GM18507 (cell line): ENCODE data around the gene HOMER2.
A peak's percentile ranks its signal among the peaks of the same experiment; 100 is the strongest.
"Not testable (repeated sequence)": the region's sequence is repeated elsewhere in the genome, so short reads cannot be mapped to it uniquely, and the experiment has no call there.

ENCODE experiments used
- DNase-seq: peaks from one replicate; pipeline ENCODE4 v3.0.0; 2011; ENCODE audit warnings: low read depth; ENCODE audit not compliant: insufficient read length; ENCODE audit errors: extremely low spot score
- FAIRE-seq: peaks from 2 replicates; lab custom pipeline; 2011; peaks lifted over from hg19 to GRCh38; lab: Jason Lieb, UNC

The HOMER2 gene

DNA sequence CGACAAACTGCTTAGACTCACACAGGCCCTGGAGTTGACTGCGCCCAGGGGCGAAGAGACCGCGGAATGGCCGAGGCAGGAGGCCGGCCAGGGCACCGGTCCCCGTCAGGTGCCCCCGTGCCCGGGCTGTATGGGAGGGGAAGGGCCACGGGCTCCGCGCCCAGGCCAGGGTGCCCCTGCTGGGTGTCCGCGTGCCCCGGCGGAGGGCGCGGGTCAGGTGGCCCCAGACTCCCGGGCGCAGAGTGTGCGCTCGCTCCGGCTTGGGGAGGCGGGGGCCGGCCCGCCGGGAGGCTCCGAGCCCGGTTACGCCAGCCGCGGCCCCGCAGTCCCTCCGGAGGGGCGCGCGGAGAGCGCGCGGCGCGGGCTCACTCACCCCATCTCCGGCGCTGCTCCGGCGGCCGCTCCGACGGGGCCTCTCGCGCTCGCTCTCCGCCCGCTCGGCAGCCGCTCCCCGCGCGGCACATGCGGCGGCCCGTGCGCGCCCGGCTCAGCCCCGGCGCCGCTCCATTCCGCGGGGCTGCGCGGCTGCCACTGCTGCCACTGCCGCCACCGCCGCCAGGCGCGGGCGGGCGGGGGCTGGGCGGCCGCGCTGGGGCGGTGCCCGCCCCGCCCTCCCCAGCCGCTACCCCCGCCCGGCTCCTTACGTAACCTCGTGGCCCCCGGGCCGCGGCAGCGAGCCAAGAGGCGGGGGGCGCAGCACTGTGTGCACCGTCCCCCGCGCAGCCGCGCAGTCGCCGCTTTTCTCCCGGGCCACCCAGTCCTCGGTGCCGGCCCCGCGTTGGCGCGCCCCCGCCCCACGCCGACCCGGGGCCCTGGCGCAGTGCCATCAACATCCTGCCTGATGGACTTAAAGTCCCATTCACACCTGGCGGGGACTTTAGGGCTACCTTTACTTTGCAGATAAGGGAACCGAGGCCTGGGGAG lies at the start of gene HOMER2:
Gene HOMER2 (minus strand): TSS at position 563 of the 924 bp plus-strand sequence. CDS start 185 bp downstream, at position 378.
- no peak for DNase-seq
- FAIRE-seq, result no peak

DNA sequence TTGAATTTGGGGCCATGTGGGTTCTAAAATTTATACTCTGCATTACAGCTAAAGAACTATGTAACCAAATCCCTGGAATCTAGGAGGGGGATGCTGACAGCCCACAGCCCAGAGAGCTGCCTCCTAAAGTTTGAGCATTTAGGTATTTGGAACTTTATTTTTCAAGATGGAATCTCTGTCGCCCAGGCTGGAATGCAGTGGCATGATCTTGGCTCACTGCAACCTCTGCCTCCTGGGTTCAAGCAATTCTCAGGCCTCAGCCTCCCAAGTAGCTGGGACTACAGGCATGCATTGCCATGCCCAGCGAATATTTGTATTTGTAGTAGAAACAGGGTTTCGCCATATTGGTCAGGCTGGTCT lies 48.1 kb upstream of the HOMER2 start:
- FAIRE-seq, DNase-seq: not testable (repeated sequence)

DNA sequence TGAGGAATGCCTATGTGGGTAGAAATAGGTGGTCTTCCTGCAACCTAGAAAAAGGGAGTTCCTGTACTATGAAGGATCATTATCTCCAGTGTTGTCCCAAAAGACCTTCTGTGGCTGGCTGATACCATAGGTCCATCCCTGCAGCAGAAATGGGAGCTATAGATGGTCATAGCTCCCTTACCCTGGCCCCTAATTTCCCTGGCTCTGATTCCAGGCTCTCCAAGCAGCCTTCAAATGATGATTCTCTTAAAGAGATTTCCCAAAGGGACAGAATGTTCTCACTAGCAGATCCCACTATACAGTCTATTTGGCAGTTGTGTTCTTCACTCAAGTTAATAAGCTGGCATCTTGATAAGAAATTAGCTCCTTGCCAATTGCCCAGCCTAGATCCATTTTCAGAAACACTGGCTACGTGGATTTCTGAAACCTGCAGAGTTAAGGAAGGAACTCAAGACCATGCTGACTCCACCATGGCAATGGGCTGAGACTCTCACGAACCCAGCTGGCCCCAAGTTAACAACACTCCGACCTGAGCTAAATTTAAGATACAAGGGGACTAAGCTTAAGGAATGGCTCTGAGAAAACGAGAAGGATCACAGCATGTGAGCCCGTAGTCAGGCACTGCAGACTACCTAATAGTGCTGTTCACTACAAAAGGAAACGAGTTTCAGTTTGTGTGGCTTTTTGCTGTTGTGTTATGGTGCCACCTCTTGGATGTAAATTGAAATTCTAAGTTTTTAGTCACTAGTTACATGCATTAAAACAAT lies 47.6 kb upstream of the HOMER2 start:
- FAIRE-seq (peak; percentile 78), DNase-seq (peak; percentile 17)

DNA sequence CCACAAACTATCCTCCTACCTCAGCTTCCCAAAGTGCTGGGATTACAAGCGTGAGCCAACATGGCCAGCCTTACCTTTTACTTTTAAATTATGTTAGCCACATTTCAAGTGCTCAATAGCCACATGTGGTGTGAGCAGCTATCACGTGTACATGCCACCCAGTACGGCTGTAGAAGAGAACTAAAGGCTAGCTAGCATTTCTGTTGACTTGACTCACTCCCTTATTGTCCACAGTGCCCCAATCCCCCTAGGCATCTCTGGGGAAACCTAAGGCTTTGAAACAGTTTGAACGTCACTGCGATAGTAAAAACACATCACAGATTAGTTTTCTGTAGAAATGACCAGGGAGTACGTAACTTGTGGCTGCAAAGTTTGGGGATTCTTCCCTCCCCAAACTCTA lies 46.9 kb upstream of the HOMER2 start:
- FAIRE-seq (no peak), DNase-seq (no peak)

DNA sequence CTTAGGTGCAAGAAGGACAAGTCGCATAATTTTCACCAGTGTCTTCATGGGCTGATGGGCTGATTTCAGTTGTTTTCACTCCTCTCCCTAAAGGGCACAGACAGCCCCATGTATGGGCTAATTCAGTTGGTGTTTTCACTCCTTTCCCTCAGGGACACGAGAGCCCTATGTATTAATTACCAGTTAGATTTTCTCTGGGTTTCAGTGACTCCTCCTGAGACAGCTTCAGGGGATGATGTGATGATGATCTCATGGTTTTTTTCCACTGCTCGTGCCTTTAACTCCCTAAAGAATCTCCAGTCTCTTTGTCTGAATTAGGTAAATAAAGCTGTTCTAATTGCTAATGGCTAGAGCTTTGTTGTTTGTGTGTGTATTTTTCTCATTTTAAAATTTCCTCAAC lies 43.4 kb upstream of the HOMER2 start:
- no peak for FAIRE-seq
- no peak for DNase-seq

DNA sequence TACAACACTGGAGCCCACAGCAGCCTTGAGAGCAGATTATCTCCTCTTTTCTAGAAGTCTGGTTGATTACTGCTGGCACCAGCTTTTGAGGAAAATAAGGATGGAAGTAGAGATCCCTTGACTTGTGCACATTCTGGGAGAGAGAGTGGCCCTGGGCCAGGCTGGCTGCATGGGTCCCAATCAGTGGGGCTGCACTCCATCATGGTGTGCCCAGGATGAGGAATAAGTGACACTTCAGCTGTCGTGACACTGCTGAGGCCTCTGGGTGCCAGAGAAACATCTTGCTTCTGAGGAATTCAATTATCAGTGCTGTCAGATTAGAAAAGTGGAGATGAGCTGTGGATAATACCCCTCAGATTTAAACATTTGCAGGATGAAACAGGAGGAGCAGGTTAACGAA lies 42.6 kb upstream of the HOMER2 start:
- FAIRE-seq (no peak), DNase-seq (no peak)

DNA sequence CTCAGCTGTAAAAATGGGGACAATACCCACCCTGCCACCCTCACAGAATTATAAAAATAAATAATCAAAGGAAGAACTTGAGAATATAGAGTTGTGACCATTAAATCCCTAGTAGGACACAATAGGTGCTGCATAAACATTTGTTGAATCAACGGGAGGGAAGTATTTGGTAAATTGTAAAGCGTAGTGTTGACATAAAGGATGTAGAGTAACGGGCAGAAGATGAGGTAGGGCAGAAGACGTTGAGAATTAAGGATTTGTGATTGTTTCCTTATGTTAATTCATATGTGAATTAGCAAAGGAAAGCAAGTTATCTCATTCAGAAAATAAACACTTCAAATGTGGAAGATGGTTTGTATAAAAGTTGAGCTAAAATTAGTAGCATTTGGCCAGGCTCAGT lies 40.6 kb upstream of the HOMER2 start:
- FAIRE-seq (no peak), DNase-seq (no peak)

DNA sequence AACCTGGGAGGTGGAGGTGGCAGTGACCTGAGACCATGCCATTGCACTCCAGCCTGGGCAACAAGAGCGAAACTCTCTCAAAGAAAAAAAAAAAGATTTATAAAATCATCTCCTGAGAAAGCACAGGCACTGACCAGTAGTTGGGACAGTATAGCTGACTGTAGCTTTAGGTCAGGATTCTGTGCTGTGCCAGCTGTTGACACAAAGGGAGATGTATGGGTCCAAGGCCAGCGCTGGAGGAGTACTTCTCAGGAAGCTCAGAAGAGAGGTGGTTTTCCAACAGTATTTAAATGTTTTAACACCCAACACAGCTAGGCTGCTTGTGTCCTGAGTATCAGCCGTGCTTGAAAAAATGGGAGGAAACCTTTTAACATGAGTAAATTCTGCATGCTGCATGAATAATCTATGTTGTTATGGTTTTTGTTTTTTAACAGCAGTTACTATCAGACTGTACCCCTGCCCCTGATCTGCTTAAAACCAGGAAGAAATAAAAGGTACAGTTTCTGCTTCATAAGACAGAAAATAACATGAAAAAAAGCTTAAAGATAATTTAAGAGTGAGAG lies 40.0 kb upstream of the HOMER2 start:
- DNase-seq (no peak), FAIRE-seq (no peak)

DNA sequence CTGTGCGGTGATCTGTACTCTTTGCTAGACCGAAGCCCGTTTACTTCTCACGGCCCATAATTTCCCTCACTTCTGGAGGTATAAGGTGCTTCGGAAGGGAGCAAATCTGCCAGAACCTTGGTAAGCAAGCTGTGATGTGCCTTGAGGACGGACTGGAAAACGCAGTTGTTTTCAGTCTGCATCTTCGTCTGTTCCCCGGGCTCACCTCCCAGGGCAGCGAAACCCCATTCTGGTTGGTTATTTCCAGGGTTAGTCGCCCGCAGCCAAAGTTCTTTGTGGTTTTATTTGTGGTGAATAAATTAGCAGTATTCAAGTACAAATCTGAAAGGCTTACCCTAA lies 33.9 kb upstream of the HOMER2 start:
- FAIRE-seq, result no peak
- DNase-seq, result no peak

DNA sequence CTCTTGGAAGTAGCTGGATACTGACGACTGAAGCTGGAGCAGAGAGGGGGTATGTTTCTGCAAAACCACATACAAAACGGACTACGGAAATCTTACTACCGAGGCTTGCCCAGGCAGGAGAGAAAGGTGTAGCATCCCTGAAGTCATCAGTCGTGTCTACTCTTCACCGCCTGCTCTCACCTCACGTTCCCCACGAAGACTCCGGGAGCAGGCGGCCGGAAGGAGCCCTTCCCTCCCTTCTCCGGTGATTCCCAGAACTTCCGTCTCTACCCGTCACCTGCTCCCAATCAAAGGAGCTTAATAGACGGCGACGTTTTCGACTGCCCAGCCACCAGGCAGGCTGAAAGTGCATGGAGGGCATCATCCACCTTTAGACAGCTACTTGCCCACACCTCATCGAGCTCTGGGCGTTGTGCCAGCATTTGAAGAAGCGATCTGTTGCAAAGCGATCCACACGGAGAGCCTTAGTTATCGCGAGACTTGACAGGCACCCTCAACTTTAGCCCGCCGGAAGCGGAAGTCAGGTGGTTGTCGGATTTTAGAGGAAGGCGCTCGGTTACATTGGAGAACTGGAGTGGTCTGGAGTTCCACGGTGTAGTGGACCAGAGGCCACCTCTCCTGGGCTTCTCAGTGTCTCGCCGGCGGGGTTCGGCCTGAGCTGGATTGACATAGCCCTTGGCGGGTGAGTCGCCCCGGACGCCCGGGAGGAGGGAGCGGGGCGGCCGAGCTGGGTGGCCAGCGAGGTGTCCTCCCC lies 33.3 kb upstream of the HOMER2 start, which contains the start of gene RAMAC:
Gene RAMAC (plus strand): TSS at position 523 of the 754 bp plus-strand sequence. CDS start 2,809 bp downstream, outside the sequence.
- peak; percentile 83 for DNase-seq
- peak; percentile 94 for FAIRE-seq

DNA sequence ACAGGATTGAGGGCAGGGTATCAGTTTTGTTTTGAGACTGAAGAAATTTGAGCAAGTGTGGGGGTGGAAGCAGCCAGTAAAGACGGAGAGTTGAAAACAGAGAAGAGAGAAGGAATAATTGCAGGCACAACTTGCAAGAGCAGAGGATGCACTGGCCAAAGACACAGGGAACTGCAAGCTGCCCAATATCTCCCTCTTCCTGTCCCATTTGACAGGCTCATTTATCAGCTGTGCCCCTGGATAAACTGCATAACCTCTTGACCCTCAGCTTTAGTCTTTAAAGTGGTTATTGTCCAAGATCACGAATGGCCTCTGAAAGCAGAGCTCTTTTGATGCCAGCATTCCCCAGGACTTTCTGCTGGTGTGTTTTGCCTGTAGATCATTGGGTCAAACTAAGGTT lies 28.5 kb upstream of the HOMER2 start:
- FAIRE-seq, result no peak
- no peak for DNase-seq

DNA sequence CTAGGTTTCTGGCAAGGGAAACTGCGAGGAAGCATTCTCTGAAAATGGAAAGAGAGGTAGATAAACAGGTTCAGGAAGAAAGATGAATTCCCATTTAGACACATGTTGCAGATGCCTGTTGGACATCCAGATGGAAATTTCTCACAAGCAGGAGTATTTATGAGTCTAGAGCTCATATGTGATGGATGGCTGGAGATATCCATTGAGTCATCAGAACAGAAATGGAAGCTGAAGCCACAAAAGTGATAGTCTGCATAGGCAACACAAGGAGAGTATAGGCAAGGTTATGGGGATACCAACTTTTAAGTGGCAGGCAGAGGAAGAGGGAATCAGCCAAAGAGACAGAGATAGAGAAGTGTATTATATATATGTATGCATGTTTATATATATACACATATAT lies 27.2 kb upstream of the HOMER2 start:
- DNase-seq, result no peak
- no peak for FAIRE-seq

DNA sequence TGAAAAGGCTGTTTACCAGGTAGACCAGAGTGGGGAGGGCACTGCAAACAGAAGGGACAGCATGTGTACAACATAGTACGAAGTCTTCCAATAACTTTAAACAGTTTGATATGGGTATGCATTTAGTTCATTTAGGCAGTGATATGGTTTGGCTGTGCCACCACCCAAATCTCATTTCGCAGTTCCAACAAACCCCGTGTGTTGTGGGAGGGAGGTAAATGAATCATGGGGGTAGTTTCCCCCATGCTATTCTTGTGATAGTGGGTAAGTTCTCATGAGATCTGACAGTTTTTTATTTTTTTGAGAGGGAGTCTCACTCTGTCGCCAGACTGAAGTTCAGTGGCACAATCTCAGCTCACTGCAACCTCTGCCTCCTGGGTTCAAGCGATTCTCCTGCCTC lies 25.9 kb upstream of the HOMER2 start:
- DNase-seq (no peak), FAIRE-seq (no peak)

DNA sequence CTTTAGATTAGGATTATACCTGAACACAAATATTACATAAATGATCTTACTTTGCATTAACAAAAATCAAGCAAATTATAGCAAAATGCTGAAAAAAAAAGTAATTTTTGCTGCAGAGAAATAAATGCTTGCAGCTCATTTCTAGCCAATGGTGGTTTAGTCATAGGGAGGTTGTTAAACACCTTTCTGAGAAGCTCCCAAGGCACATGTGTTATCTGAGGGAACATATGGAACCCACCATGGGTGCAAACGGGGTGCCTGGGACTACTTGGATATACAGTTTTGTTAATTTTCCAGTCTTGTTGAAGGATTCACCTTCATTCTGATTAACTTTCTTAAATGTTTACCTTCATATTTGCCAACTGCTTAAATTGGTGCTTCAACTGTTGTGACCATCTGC lies 24.6 kb upstream of the HOMER2 start:
- FAIRE-seq (no peak), DNase-seq (no peak)

DNA sequence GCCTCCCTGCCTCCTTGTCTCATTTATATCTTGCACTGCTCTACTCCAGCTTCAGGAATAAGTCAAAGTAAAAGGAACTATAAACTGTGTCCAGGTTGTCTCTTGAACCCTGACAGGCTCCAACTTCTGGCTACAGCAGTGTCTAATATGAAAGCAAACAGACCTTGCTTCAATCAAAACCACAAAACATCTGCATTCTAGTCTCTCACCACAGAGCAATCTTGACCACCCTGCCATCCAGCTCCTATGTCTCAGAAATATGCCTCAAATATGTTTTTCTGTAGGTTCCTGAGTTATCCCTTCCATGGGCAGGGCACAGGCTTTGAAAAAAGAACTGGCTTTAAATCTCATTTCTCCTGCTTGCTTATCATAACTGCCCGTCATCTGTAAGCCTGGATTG lies 20.5 kb upstream of the HOMER2 start:
- no peak for FAIRE-seq
- no peak for DNase-seq

DNA sequence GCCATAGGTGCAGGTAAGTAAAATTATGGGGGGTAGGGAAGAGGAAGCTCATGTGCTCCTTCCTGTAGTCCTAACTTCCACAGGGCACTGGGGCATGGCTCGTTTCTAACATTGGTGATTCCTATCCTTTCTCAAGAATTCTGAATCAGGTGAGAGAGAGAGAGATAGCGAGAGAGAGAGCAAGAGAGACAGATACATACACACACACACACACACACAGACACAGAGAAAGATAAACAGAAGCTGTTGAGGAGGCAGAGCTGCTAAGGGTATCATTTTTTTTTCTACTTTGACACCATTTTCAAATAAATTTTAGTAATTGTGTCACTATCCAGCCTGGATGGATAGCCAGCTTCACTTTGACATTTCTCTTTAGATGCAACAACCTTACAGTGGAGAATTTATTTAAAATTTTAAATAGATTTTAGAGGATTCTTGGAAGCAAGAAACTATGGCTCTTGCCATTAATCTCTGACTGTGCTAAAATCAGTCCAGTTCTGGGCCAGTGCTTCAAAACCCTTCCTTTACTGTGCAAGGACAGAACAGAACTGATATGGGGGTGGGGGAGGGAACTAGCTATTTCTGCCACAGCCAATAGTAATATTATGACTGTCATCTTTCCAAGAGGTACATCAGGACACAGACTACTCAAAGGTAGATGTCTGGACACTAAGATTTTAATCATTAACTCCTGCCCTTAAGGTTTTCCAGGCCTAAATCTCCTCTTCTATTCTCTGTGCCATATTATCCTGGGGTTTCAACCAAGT lies 18.9 kb upstream of the HOMER2 start:
- DNase-seq (no peak), FAIRE-seq (no peak)

DNA sequence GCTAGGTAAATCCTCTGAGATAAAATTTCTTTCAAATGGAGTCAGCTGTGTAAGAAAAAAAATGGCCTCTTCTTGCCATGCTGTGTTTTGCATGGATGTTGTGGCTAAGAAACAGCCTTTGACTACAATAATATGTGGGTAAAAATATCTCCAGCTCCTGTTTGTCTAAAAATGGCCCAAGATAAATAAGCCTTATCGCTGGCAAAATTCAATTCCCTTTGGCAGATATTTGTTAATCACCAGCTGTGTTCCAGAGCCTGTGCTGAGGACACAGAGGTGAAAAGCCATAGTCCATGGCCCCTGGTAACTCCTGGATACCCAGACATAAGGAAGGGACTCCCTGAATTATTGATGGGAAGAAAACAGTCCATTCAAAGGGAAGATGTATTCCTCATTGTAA lies 18.2 kb upstream of the HOMER2 start:
- DNase-seq, result no peak

DNA sequence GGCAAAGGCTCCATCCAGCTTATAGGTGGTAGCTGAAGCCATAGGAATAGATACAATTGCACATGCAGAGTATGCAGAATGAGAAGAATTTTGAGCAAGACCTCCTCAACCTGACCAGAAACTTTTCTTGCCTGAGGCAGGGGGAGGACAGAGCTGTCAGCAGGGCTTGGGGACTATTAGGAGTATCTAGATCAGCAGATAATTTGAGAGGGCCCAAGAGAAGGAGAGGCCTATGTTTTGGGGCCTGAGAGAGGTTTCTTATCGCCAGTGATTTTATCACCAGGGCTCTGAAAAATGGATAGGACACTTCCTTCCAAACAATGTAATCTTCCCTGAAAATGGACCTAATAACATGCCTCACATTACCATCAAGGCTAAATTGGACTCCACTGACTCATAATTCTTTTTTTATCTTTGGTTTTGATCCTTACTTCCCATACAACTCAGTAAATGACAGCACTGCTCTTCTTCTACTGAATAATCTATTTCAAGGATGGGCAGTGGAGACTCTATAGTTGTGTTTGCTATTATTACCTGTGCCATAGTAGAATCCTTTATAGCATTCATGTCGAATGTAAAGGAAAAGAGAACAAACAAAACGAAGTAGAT lies 17.7 kb upstream of the HOMER2 start:
- no peak for FAIRE-seq

More for the DNA sequence above, 18.2 kb upstream of the HOMER2 start:
- no peak for FAIRE-seq

DNA sequence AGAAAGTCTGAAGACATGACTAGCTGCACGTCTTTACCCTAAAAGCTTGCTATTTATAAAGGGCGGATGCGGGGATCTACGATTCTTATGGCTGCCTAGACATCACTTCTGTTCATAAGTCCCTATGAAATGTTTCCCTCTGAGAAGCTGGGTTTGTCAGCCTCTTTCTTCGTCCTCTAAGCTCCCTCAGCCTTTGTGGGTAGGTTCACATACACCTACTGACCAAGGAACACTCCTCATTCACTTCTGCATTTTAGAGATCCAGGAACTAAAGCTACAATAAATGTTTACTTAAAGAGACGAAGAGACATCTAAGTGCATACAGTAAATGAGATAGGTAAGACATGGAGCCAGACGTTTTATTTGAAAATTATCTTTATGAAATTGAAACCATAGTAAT lies 16.8 kb upstream of the HOMER2 start:
- no peak for FAIRE-seq

More for the DNA sequence above, 17.7 kb upstream of the HOMER2 start:
- DNase-seq, result no peak

More for the DNA sequence above, 16.8 kb upstream of the HOMER2 start:
- no peak for DNase-seq
